ENCODE data around the gene CCDC74A. TPM values are rescaled to one million over a fixed set of nuclear protein-coding genes. Genes with fewer than 3 reads are reported as not detected.
"Not testable (repeated sequence)": the region's sequence is repeated elsewhere in the genome, so short reads cannot be mapped to it uniquely, and the experiment has no call there.

The CCDC74A gene
- total and polyA plus RNA-seq, 12 donors, result 0.32 to 1.9 (median 1.1) TPM

- intact Hi-C loops (cut with DNase I); H3K4me3 ChIP-seq; H3K9me3 ChIP-seq; H3K27me3 ChIP-seq; H3K27ac ChIP-seq; ATAC-seq; H3K36me3 ChIP-seq; DNase-seq; H3K4me1 ChIP-seq: not testable (repeated sequence)
- WGBS, 2 donors, result 78 to 81% methylated on average over 20 to 21 of the region's 23 CpGs
Observed at GRCh38 chr2:131532723-131533608, 5.3 kb downstream of the CCDC74A start.

- peak in 6 of 8 donors; percentile 29 to 45 (median 38) for ATAC-seq
- intact Hi-C loops (cut with DNase I); H3K4me3 ChIP-seq; H3K27me3 ChIP-seq; H3K36me3 ChIP-seq; DNase-seq; H3K4me1 ChIP-seq; H3K27ac ChIP-seq; H3K9me3 ChIP-seq: not testable (repeated sequence)
- 63 to 73% methylated on average over 12 to 16 of the region's 17 CpGs for WGBS, 2 donors
Observed at GRCh38 chr2:131533609-131534316, 6.1 kb downstream of the CCDC74A start.

GRCh38 chr2:131534317-131534672 is 6.6 kb downstream of the CCDC74A start:
- ATAC-seq, result peak in 1 of 8 donors; percentile 34
- 82 to 97% methylated on average over 7 to 11 of the region's 13 CpGs for WGBS, 2 donors
- H3K9me3 ChIP-seq; DNase-seq; H3K4me1 ChIP-seq; intact Hi-C loops (cut with DNase I); H3K27ac ChIP-seq; H3K36me3 ChIP-seq; H3K4me3 ChIP-seq: not testable (repeated sequence)
- peaks cover 0 to 12% (median 0%) of the 10 kb centered on the region in 7 donors for H3K27me3 ChIP-seq

GRCh38 chr2:131534965-131535364 is 7.3 kb downstream of the CCDC74A start:
- H3K36me3 ChIP-seq; DNase-seq; H3K4me3 ChIP-seq; ATAC-seq; H3K4me1 ChIP-seq; H3K9me3 ChIP-seq; intact Hi-C loops (cut with DNase I); H3K27ac ChIP-seq: not testable (repeated sequence)
- WGBS, 2 donors, result 46 to 64% methylated on average over 11 of the region's 11 CpGs
- H3K27me3 ChIP-seq, result peaks cover 0 to 12% (median 0%) of the 10 kb centered on the region in 7 donors

GRCh38 chr2:131535526-131535925 is 7.8 kb downstream of the CCDC74A start:
- Histone ChIP-seq H3K27me3 (peaks cover 0 to 12% (median 0%) of the 10 kb centered on the region in 7 donors), H3K4me3 (no peak overlapping the region), H3K4me1 (no peaks in the 10 kb centered on the region), H3K9me3 (no peaks in the 10 kb centered on the region), H3K36me3 (no peaks in the 10 kb centered on the region), H3K27ac (no peak overlapping the region)
- 64 to 76% methylated on average over 4 of the region's 4 CpGs for WGBS, 2 donors
- ATAC-seq (no peak), DNase-seq (no peak)
- no peak for TF ChIP-seq CTCF (IDR thresholded peaks at IDR 0.05)
- intact Hi-C loops (cut with DNase I), result no loop called here

GRCh38 chr2:131535951-131536826 is 8.5 kb downstream of the CCDC74A start:
- H3K9me3 ChIP-seq; ATAC-seq; intact Hi-C loops (cut with DNase I); H3K4me3 ChIP-seq; DNase-seq; H3K4me1 ChIP-seq; H3K27ac ChIP-seq; H3K36me3 ChIP-seq: not testable (repeated sequence)
- WGBS, 2 donors, result 67 to 75% methylated on average over 17 to 20 of the region's 21 CpGs
- peaks cover 0 to 12% (median 0%) of the 10 kb centered on the region in 7 donors for H3K27me3 ChIP-seq

GRCh38 chr2:131536841-131537240 is 9.2 kb downstream of the CCDC74A start:
- H3K36me3 ChIP-seq; DNase-seq; intact Hi-C loops (cut with DNase I); ATAC-seq; H3K4me3 ChIP-seq; H3K4me1 ChIP-seq; H3K27ac ChIP-seq; H3K9me3 ChIP-seq: not testable (repeated sequence)
- peaks cover 0 to 12% (median 0%) of the 10 kb centered on the region in 7 donors for H3K27me3 ChIP-seq
- WGBS, 2 donors, result 91 to 92% methylated on average over 14 of the region's 14 CpGs

GRCh38 chr2:131538856-131539255 is 11.2 kb downstream of the CCDC74A start:
- intact Hi-C loops (cut with DNase I); H3K27ac ChIP-seq; H3K4me1 ChIP-seq; DNase-seq; H3K4me3 ChIP-seq; H3K36me3 ChIP-seq; ATAC-seq; H3K9me3 ChIP-seq: not testable (repeated sequence)
- peaks cover 0 to 12% (median 0%) of the 10 kb centered on the region in 7 donors for H3K27me3 ChIP-seq
- 95 to 96% methylated on average over 13 of the region's 13 CpGs for WGBS, 2 donors

Data from heart right ventricle (tissue), 16 donors.